ENCODE measurements around the gene DSCAM. TPM values are rescaled to one million over a fixed set of nuclear protein-coding genes. Genes with fewer than 3 reads are reported as not detected.
A peak's percentile ranks its signal among the peaks of the same experiment; 100 is the strongest.

DSCAM gene
- polyA plus RNA-seq, 1 experiment, result 0.10 TPM

GRCh38 chr21:40386294-40386911, 460.6 kb downstream of the DSCAM start:
- no peak for DNase-seq (ENCODE audit: low read depth)
- no peak overlapping the region for H3K4me3 ChIP-seq (ENCODE audit: low read depth, low read length)
- peak; percentile 56 for TF ChIP-seq CTCF (IDR thresholded peaks at IDR 0.05; ENCODE audit: insufficient read depth, low read depth, low read length)
- no peaks in the 10 kb centered on the region for H3K27me3 ChIP-seq (ENCODE audit: control insufficient read depth, insufficient read depth, low read length)
- no peaks in the 10 kb centered on the region for H3K36me3 ChIP-seq (ENCODE audit: control insufficient read depth, insufficient read depth, low read length)
- CTCF ChIA-PET, result interaction anchor here (0.8 to 1.1 kb wide), 3 partner anchors 10 to 240 kb away, joined by 3 read pairs; no protein-coding TSS in a partner anchor
- POLR2A ChIA-PET, result no interaction called here

- Histone ChIP-seq H3K36me3 (ENCODE audit: control insufficient read depth, insufficient read depth, low read length) (no peaks in the 10 kb centered on the region), H3K27me3 (ENCODE audit: control insufficient read depth, insufficient read depth, low read length) (no peaks in the 10 kb centered on the region), H3K4me3 (ENCODE audit: low read depth, low read length) (no peak overlapping the region)
- CTCF ChIA-PET, result interaction anchor here (0.6 to 1.1 kb wide), 4 partner anchors 10 to 487 kb away, joined by 3 read pairs; no protein-coding TSS in a partner anchor
- no peak for TF ChIP-seq CTCF (IDR thresholded peaks at IDR 0.05; ENCODE audit: insufficient read depth, low read depth, low read length)
- POLR2A ChIA-PET, result no interaction called here
- DNase-seq (ENCODE audit: low read depth), result no peak
Observed at GRCh38 chr21:40385883-40386282, 461.1 kb downstream of the DSCAM start.

GRCh38 chr21:40383951-40384350, 463.0 kb downstream of the DSCAM start:
- no peak overlapping the region for H3K4me3 ChIP-seq (ENCODE audit: low read depth, low read length)
- POLR2A ChIA-PET, result no interaction called here
- H3K27me3 ChIP-seq (ENCODE audit: control insufficient read depth, insufficient read depth, low read length), result no peaks in the 10 kb centered on the region
- CTCF ChIA-PET, result no interaction called here
- no peak for TF ChIP-seq CTCF (IDR thresholded peaks at IDR 0.05; ENCODE audit: insufficient read depth, low read depth, low read length)
- no peaks in the 10 kb centered on the region for H3K36me3 ChIP-seq (ENCODE audit: control insufficient read depth, insufficient read depth, low read length)
- DNase-seq (ENCODE audit: low read depth), result no peak

DNA sequence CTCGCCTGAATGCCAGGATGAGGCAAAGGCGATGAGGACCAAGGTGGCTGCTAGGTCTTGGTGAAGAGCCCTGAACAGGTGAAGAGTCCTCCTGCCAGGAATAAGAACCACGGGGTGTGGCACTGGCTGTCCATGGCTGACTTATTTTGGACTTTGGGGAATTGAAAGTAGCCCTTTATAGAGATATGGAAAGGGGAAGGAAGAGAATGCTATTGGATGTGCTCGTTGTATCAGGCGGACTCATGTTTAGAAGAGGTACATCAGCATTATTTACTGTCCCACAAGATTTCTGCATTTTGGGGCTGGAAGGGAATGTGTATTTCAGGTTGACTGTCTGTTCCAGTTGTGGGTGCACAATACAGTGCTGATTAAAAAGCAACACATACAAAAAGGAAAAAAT, 465.8 kb downstream of the DSCAM start:
- CTCF ChIA-PET, result no interaction called here
- H3K4me3 ChIP-seq (ENCODE audit: low read depth, low read length), result no peak overlapping the region
- POLR2A ChIA-PET, result no interaction called here

More for the DNA sequence above, 465.8 kb downstream of the DSCAM start:
- no peaks in the 10 kb centered on the region for H3K27me3 ChIP-seq (ENCODE audit: control insufficient read depth, insufficient read depth, low read length)
- no peak for DNase-seq (ENCODE audit: low read depth)
- TF ChIP-seq CTCF (IDR thresholded peaks at IDR 0.05; ENCODE audit: insufficient read depth, low read depth, low read length), result no peak
- no peaks in the 10 kb centered on the region for H3K36me3 ChIP-seq (ENCODE audit: control insufficient read depth, insufficient read depth, low read length)
